HG03571 (cell line): ENCODE measurements around the gene ACTG1.
A peak's percentile ranks its signal among the peaks of the same experiment; 100 is the strongest.

Experiments used
- ATAC-seq: cut with Tn5 transposase; IDR thresholded peaks from one replicate; pipeline ENCODE4 v1.9.1; 2021; ENCODE audit not compliant: unreplicated experiment

Gene ACTG1

GRCh38 chr17:81499601-81499970 is 13.0 kb downstream of the ACTG1 start:
- ATAC-seq: no peak

GRCh38 chr17:81498953-81499600 is 13.5 kb downstream of the ACTG1 start:
- ATAC-seq: no peak

DNA sequence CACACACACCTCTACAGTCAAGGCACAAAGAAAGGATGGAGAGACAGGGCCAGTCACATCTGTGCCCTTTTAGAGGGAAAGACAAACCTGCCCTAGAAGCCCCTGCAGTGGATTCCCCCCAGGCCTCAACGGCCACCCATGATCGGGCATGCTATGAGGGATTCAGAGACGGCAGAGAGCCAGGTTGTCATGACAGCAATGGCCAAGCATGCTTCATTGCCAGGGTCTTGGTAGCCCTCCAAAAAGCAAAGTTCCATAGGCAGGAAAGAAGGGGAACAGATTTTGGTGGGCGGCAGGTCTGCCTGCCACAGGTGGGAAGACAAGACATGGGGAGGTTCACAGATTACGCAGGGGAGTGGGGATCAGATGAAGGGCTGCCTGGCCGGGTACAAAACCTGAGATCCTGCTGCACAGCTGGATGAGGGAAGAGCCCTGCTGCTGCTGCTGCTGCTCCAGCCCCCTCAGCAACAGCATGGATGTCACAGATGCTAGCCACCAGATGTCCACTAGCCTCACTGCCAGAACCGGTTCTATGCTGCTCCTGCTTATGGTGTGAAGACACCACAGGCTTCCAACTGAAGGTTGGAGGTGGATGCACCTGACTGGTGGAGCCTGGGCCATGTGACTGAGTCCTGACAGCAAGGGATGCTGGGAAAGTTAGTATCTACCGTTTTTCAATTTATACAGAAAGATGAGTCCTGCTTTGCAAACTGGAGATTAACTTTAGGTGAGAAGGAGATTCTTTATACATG is 17.8 kb downstream of the ACTG1 start:
- ATAC-seq: no peak

- ATAC-seq: no peak
Observed at GRCh38 chr17:81493198-81494038, 19.2 kb downstream of the ACTG1 start.

DNA sequence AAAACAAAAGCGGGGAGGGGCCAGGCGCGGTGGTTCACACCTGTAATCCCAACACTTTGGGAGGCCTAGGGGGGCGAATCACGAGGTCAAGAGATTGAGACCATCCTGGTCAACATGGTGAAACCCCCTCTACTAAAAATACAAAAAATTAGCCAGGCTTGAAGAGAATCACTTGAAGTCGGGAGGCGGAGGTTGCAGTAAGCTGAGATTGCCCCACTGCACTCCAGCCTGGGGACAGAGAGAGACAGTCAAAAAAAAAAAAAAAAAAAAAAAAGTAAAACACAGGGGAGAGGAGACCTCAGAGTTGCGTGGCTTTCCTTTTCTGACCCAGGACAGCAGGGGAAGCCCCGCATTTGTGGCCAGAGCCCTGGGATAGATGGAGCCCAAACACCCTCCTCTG is 19.9 kb downstream of the ACTG1 start:
- ATAC-seq: no peak

- ATAC-seq: no peak
Observed at GRCh38 chr17:81492202-81492601, 20.4 kb downstream of the ACTG1 start.

DNA sequence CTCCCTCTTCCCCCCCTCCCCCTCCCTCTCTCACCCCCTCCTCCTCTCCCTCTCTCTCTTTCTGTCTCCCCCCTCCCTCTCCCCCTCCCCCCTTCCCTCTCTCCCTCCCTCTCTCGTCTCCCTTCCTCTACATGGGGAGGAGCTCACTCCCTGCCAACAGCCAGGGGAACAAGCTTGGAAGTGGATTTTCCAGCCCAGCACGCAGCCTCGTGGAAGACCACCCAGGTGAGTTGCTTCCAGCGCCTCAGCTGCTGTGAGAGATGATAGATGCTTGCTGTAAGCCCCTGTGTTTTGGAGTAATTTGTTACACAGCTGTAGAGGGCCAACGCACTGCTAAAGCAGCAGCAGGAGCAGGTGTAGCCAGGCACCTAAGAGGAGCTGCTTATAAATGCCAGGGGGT is 20.8 kb downstream of the ACTG1 start:
- ATAC-seq: no peak

DNA sequence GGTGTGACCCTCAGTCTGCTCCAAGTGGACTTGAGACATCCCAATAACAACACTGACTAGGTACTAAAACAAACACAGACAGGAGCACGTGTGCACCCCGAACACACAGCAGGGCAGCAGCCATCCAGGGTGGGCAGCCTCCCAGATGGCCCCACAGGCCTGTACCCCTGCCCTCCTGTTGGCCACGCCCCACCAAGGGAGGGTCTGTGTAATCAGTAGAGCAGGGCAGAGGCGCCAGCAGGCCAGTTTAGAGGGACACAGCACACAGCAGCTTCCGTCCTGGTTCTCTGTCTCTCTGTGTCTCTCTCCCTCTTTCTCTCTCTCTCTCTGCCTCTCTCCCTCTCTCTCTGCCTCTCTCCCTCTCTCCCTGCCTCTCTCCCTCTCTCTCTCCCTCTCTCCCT is 21.4 kb downstream of the ACTG1 start:
- no peak for ATAC-seq

DNA sequence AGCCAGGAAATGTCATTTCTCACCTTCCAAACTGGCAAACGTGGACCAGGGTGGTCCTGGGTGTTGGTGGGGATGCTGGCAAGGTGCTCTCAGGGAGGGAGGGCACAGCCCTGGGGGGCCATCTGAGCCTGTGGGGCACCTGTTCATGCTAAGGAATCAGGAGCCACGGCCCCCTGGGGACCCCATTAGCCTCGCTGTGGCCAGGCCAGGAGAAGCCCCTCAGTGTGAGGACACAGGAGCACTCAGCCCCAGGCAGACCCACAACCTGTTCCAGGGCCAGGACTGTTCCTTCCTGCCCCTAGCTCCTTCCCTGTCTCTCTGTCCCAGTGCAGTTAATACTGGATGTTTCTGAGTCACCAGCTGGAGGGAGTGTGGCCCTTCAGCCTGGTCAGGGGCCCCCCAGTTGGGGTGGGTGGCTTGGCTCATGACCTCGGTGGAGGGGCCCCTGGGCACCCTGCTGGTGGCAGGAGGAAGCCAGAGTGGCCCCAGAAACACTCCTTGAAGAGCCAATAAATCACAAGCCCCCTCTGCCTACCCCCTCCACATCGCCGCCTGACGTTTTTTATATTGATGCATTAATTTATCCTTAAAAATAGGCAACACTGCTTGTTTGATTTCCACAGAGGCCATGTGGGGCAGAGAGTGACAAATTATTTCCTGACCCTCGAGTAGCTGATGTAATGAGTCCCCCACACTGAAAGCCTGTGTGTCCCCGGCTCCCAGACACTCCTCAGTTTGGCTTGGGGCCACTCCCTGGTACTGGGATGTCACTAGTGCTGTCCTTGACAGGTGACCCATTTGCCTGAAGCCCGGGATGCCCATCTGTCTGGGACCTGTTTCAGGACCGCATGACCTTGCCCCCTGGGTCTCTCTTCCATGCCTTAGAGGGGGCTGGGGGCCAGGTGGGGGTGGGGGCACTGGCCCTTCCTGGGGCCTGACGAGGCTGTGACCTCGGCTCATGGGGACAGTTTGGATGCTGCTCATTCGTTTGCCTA is 22.3 kb downstream of the ACTG1 start:
- no peak for ATAC-seq

DNA sequence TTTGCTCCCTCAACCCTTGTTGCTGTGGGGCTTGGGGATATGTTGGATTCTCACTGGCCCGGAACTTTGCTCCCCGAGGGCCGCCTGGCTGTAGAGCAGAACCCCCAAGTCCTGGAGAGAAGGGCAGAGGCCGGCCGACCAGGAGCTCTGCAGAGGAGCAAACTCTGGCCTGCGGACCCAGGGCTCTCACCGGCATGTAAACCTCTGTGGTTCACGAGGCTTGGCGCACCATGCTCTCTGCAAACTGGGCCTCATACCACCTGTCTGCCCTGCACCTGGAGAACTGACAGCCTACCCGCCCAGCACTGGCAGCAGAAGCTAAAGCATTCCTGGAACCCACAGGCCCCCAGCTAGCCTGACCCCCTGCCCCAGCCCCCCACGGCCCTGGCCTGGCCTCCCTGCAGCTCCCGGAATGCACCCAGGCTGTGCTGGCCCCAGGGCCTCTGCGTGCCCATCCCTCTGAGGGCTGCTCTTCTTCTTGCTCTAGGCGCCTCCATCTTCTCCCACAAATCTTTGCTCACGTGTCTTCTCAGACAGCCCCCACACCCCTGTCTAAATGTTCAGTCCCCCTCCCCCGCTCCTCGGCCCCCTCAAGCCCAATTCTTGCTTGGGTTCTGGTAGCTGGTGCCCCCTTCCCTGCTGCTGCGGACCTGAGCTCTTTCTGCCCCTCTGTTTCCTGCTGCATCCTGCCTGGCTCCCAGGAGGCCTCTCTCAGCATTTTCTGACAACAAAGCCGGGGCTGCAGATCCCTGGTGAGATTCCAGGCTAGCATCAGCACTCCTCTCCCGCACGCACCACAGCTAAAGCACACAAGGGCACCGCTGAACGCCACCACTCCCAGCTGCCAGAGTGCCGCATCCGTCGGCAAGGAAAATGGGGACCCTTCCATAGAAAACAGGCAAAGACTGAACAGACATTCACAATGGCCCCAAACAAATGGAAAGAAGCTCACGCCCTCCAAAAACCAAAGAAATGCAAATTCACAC is 23.3 kb downstream of the ACTG1 start:
- no peak for ATAC-seq

DNA sequence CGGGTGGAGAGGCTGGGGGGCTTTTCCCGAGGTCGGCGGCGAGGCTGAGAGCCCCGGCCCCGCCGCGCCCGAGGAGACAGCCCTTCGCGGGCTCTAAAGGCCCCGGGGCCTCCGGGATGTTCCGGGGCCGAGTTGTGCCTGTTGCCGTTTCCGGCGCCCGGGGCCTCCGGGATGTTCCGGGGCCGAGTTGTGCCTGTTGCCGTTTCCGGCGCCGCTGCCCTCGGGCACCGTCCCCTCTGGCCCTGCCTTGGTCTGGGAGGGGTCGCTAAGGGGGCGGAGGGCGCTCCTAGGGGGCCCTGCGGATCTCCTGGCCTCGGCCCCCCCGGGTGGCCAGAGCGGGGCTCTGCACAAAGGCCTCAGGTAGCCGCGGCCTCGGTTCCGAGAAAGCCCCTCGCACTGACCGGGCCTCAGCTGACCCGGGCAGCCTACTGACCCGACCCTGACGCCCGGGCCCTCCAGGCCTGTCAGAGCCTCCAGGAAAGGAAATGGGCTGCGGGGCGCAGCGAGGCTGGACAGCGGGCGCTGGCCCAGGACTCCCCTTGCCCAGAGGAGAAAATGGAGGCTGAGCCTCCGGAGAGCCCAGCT is 24.2 kb downstream of the ACTG1 start:
- no peak for ATAC-seq

GRCh38 chr17:81487487-81488275 is 24.9 kb downstream of the ACTG1 start:
- peak; percentile 43 for ATAC-seq

DNA sequence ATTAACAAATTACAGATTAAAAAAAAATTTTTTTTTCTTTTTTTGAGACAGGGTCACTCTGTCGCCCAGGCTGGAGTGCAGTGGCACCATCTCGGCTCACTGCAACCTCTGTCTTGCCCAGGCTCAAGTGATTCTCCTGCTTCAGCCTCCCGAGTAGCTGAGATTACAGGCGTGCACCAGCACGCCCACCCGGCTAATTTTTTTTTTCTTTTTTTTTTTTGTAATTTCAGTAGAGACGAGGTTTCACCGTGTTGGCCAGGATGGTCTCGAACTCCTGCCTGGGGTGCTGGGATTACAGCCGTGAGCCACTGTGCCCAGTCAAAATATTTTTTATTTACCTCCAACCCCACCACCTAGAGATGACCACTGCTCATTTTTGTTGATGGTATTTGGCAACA is 25.5 kb downstream of the ACTG1 start:
- ATAC-seq: no peak

DNA sequence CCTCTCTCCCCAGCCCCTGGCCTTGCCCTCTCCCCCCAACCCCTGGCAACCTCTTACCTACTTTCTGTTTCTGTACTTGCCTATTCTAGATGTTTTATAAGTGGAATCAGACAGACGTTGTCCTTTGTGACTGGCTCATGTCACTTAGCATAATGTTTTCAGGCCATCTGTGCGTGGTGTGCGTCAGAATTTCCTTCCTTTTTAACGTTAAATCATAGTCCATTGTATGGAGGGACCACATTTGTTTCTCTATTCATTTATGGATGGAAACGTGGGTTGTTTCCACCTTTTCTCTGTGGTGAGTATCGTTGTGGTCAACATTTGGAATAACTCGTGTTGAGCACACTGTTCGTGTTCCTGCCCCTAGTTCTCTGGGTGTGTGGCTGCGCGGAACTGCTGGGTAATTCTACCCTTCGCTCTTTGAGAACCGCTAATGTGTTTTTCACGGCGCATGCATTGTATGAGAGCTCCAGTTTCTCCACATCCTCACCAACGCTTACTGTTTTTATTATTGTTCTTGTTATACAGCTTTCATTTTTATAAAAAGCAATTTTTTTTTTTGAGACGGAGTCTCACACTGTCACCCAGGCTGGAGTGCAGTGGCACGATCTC is 26.3 kb downstream of the ACTG1 start:
- no peak for ATAC-seq

- peak; percentile 36 for ATAC-seq
Observed at GRCh38 chr17:81484195-81484979, 28.2 kb downstream of the ACTG1 start.

DNA sequence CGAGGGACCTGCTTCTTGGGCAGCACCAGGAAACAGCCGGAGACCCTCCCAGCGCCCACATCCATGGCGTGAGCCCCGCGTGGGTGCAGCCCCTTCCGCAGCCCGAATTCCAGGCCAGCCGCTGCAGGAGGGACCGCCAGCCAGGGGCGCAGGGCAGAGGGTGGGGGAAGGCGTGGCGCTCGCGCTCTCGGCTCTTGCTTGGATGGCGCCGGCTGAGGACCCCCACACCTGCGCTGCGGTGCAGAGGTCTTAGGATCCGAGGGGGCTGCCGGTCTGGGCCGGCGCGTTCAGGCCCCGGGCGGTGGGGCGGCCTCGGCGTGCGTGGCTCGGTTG is 28.8 kb downstream of the ACTG1 start:
- ATAC-seq: peak; percentile 16
